Mesendoderm (in vitro differentiated cells): ENCODE results near the gene ZKSCAN7. TPM values are rescaled to one million over a fixed set of nuclear protein-coding genes. Genes with fewer than 3 reads are reported as not detected.
A peak's percentile ranks its signal among the peaks of the same experiment; 100 is the strongest.

ENCODE experiments used
- DNase-seq: peaks from one replicate; pipeline ENCODE4 v3.0.0; 2013
- H2AK5ac ChIP-seq: 2 replicates; pipeline ENCODE4 v1.6.1; 2013; ENCODE audit warnings: low read length, inconsistent platforms
- H2BK120ac ChIP-seq: 2 replicates; pipeline ENCODE4 v1.6.1; 2013; ENCODE audit warnings: low read depth, mild to moderate bottlenecking, low read length, moderate library complexity, mixed read lengths
- H2BK15ac ChIP-seq: replicated peaks from 2 replicates; pipeline ENCODE4 v1.6.1; 2013; ENCODE audit warnings: low read depth, mild to moderate bottlenecking, moderate library complexity
- H2BK5ac ChIP-seq: 2 replicates; pipeline ENCODE4 v1.6.1; 2013; ENCODE audit warnings: low read length, inconsistent platforms
- H3K18ac ChIP-seq: 2 replicates; pipeline ENCODE4 v1.6.1; 2013; ENCODE audit warnings: mild to moderate bottlenecking, low read length, mixed read lengths
- H3K23ac ChIP-seq: one replicate; pipeline ENCODE4 v1.6.1; 2013; ENCODE audit warnings: low read length
- H3K27ac ChIP-seq: 2 replicates; pipeline ENCODE4 v1.5.1; 2013; ENCODE audit warnings: low read depth, mild to moderate bottlenecking, inconsistent platforms, low read length, moderate library complexity
- H3K27me3 ChIP-seq: 2 replicates; pipeline ENCODE4 v1.6.1; 2013; ENCODE audit warnings: low read length, control low read depth, mild to moderate bottlenecking, inconsistent platforms; ENCODE audit not compliant: insufficient read depth, poor library complexity
- H3K36me3 ChIP-seq: 2 replicates; pipeline ENCODE4 v1.6.1; 2013; ENCODE audit warnings: low read length, inconsistent platforms; ENCODE audit not compliant: control insufficient read depth, insufficient read depth
- H3K4ac ChIP-seq: one replicate; pipeline ENCODE4 v1.6.1; 2013; ENCODE audit warnings: low read depth, mild to moderate bottlenecking, low read length, moderate library complexity
- H3K4me1 ChIP-seq: 2 replicates; pipeline ENCODE4 v1.6.1; 2013; ENCODE audit warnings: low read depth, low read length, inconsistent platforms; ENCODE audit not compliant: control insufficient read depth
- H3K4me2 ChIP-seq: 2 replicates; pipeline ENCODE4 v1.6.1; 2013; ENCODE audit warnings: low read length
- H3K4me3 ChIP-seq: 2 replicates; pipeline ENCODE4 v1.5.1; 2013; ENCODE audit warnings: mild to moderate bottlenecking, low read length
- H3K56ac ChIP-seq: one replicate; pipeline ENCODE4 v1.6.1; 2013; ENCODE audit warnings: low read length
- H3K79me1 ChIP-seq: 2 replicates; pipeline ENCODE4 v1.6.1; 2013; ENCODE audit warnings: low read length, inconsistent platforms
- H3K79me2 ChIP-seq: 2 replicates; pipeline ENCODE4 v1.6.1; 2013; ENCODE audit warnings: mild to moderate bottlenecking, low read length; ENCODE audit not compliant: control insufficient read depth, insufficient read depth
- H3K9ac ChIP-seq: 2 replicates; pipeline ENCODE4 v1.6.1; 2013; ENCODE audit warnings: low read length, inconsistent platforms
- H4K5ac ChIP-seq: one replicate; pipeline ENCODE4 v1.6.1; 2013; ENCODE audit warnings: low read length
- H4K8ac ChIP-seq: one replicate; pipeline ENCODE4 v1.6.1; 2013; ENCODE audit warnings: low read depth, mild to moderate bottlenecking, control low read depth, low read length, moderate library complexity
- WGBS: extraction: QIAGEN DNeasy Blood & Tissue Kit; methylation state at CpG from one replicate; pipeline ENCODE4 v1.1.7; 2013; ENCODE audit warnings: low lambda C conversion rate, missing lambda C conversion rate; ENCODE audit not compliant: insufficient coverage; ENCODE audit errors: extremely low coverage; 5-methylcytosine and 5-hydroxymethylcytosine counted together
- polyA plus RNA-seq, 2 experiments: library from polyadenylated mRNA; stranded (reverse); fragments of 200-250 nt; gene quantifications; one replicate each; pipeline ENCODE4 v1.2.3, GENCODE V29; 2013

The ZKSCAN7 gene
- polyA plus RNA-seq (2013, experiment 1 of 2) = 5.4 TPM
- polyA plus RNA-seq (2013, experiment 2 of 2) = 5.4 TPM

GRCh38 chr3:44554626-44555592 is at the start of gene ZKSCAN7:
ZKSCAN7 (plus strand) TSS chr3:44555193; CDS start chr3:44557048, 1,855 bp downstream.
- H2BK120ac ChIP-seq = no peak within 1 kb of the TSS
- WGBS = no CpG with 5 or more reads among the region's 68 CpGs

GRCh38 chr3:44506556-44506955 is 48.4 kb upstream of the ZKSCAN7 start:
- no peak overlapping the region for H3K23ac ChIP-seq
- H4K5ac ChIP-seq = no peak overlapping the region
- no peak overlapping the region for H3K4me3 ChIP-seq
- no peak overlapping the region for H2BK120ac ChIP-seq
- H3K4me1 ChIP-seq = peaks cover 6% of the 10 kb centered on the region
- WGBS = no CpG with 5 or more reads among the region's 3 CpGs
- no peak overlapping the region for H3K56ac ChIP-seq
- H3K4me2 ChIP-seq = no peak overlapping the region
- H2BK15ac ChIP-seq = no peak overlapping the region
- no peaks in the 10 kb centered on the region for H3K36me3 ChIP-seq
- H2AK5ac ChIP-seq = no peak overlapping the region
- H3K27me3 ChIP-seq = no peaks in the 10 kb centered on the region
- no peak overlapping the region for H3K9ac ChIP-seq
- H3K4ac ChIP-seq = no peak overlapping the region
- DNase-seq = no peak
- peaks cover 26% of the 10 kb centered on the region for H3K79me2 ChIP-seq
- H3K27ac ChIP-seq = no peak overlapping the region
- no peak overlapping the region for H3K18ac ChIP-seq
- no peak overlapping the region for H4K8ac ChIP-seq
- H2BK5ac ChIP-seq = no peak overlapping the region
- peaks cover 12% of the 10 kb centered on the region for H3K79me1 ChIP-seq

More at GRCh38 chr3:44554626-44555592, at the start of gene ZKSCAN7:
- peak within 1 kb of the TSS; percentile 80 for H3K4me2 ChIP-seq
- H2BK15ac ChIP-seq = no peak within 1 kb of the TSS
- peak within 1 kb of the TSS; percentile 94 for H3K56ac ChIP-seq
- H3K27me3 ChIP-seq = no peaks in the 10 kb centered on the region
- no peak within 1 kb of the TSS for H4K8ac ChIP-seq
- peaks cover 2% of the 10 kb centered on the region for H3K36me3 ChIP-seq
- H3K4ac ChIP-seq = peak within 1 kb of the TSS; percentile 89
- H3K18ac ChIP-seq = peak within 1 kb of the TSS; percentile 52
- no peak within 1 kb of the TSS for H2BK5ac ChIP-seq
- H3K27ac ChIP-seq = no peak within 1 kb of the TSS
- H3K79me1 ChIP-seq = peaks cover 10% of the 10 kb centered on the region
- peak within 1 kb of the TSS; percentile 83 for H3K9ac ChIP-seq
- H3K79me2 ChIP-seq = peaks cover 4% of the 10 kb centered on the region
- H3K4me3 ChIP-seq = peak within 1 kb of the TSS; percentile 76
- peaks cover 7% of the 10 kb centered on the region for H3K4me1 ChIP-seq
- peak within 1 kb of the TSS; percentile 78 for H2AK5ac ChIP-seq
- H4K5ac ChIP-seq = peak within 1 kb of the TSS; percentile 95
- peak; percentile 83 for DNase-seq
- no peak within 1 kb of the TSS for H3K23ac ChIP-seq

- H4K5ac ChIP-seq = no peak overlapping the region
- H3K27me3 ChIP-seq = no peaks in the 10 kb centered on the region
- peaks cover 22% of the 10 kb centered on the region for H3K79me2 ChIP-seq
- H3K23ac ChIP-seq = no peak overlapping the region
- WGBS = no CpG with 5 or more reads among the region's 5 CpGs
- no peaks in the 10 kb centered on the region for H3K36me3 ChIP-seq
- H3K79me1 ChIP-seq = peaks cover 10% of the 10 kb centered on the region
- H3K56ac ChIP-seq = no peak overlapping the region
- H2AK5ac ChIP-seq = no peak overlapping the region
- no peak overlapping the region for H3K9ac ChIP-seq
- H2BK15ac ChIP-seq = no peak overlapping the region
- peaks cover 6% of the 10 kb centered on the region for H3K4me1 ChIP-seq
- no peak overlapping the region for H2BK5ac ChIP-seq
- DNase-seq = peak; percentile 13
- H3K4ac ChIP-seq = no peak overlapping the region
- H3K27ac ChIP-seq = no peak overlapping the region
- no peak overlapping the region for H3K18ac ChIP-seq
- no peak overlapping the region for H3K4me3 ChIP-seq
- H4K8ac ChIP-seq = no peak overlapping the region
- H3K4me2 ChIP-seq = no peak overlapping the region
- no peak overlapping the region for H2BK120ac ChIP-seq
Measured at GRCh38 chr3:44506961-44507360, 48.0 kb upstream of the ZKSCAN7 start.

GRCh38 chr3:44509393-44509921 is 45.5 kb upstream of the ZKSCAN7 start:
- H3K79me2 ChIP-seq = peaks cover 18% of the 10 kb centered on the region
- no peak overlapping the region for H2BK15ac ChIP-seq
- H3K79me1 ChIP-seq = peaks cover 6% of the 10 kb centered on the region
- no peak overlapping the region for H2AK5ac ChIP-seq
- no peak overlapping the region for H4K8ac ChIP-seq
- H4K5ac ChIP-seq = no peak overlapping the region
- H3K4ac ChIP-seq = no peak overlapping the region
- H3K4me1 ChIP-seq = peaks cover 6% of the 10 kb centered on the region
- H2BK5ac ChIP-seq = no peak overlapping the region
- H3K4me2 ChIP-seq = peak overlapping the region; percentile 56
- no peak overlapping the region for H3K18ac ChIP-seq
- H3K9ac ChIP-seq = peak overlapping the region; percentile 31
- no CpG with 5 or more reads among the region's 2 CpGs for WGBS
- no peak overlapping the region for H3K23ac ChIP-seq
- no peak overlapping the region for H2BK120ac ChIP-seq
- DNase-seq = peak; percentile 8
- no peak overlapping the region for H3K4me3 ChIP-seq
- no peaks in the 10 kb centered on the region for H3K36me3 ChIP-seq
- no peaks in the 10 kb centered on the region for H3K27me3 ChIP-seq
- H3K27ac ChIP-seq = no peak overlapping the region
- H3K56ac ChIP-seq = no peak overlapping the region

- Histone ChIP-seq H2BK5ac (no peak overlapping the region), H3K4me1 (peaks cover 6% of the 10 kb centered on the region), H3K4ac (peak overlapping the region; percentile 84), H3K79me1 (peaks cover 6% of the 10 kb centered on the region), H3K9ac (peak overlapping the region; percentile 69), H3K18ac (peak overlapping the region; percentile 29), H3K4me2 (peak overlapping the region; percentile 68), H3K4me3 (peak overlapping the region; percentile 49), H3K27me3 (no peaks in the 10 kb centered on the region), H2BK15ac (no peak overlapping the region), H3K79me2 (peaks cover 18% of the 10 kb centered on the region), H2AK5ac (no peak overlapping the region), H2BK120ac (no peak overlapping the region), H3K36me3 (no peaks in the 10 kb centered on the region), H4K8ac (no peak overlapping the region), H3K56ac (peak overlapping the region; percentile 86), H3K23ac (no peak overlapping the region), H3K27ac (no peak overlapping the region), H4K5ac (no peak overlapping the region)
- DNase-seq = no peak
- no CpG with 5 or more reads among the region's 6 CpGs for WGBS
Measured at GRCh38 chr3:44510000-44510368, 45.0 kb upstream of the ZKSCAN7 start.
